ENCODE results near the gene APBA2.

GRCh38 chr15:28998511-28998910, 112.7 kb downstream of the APBA2 start:
- TF ChIP-seq CTCF (tag by site-specific recombination; IDR thresholded peaks at IDR 0.05) (no peak), ZNF426 (tag by site-specific recombination; IDR thresholded peaks at IDR 0.05) (no peak), ZNF394 (tag by site-specific recombination; IDR thresholded peaks at IDR 0.05; ENCODE audit: borderline replicate concordance) (no peak), ZNF274 (IDR thresholded peaks at IDR 0.05; ENCODE audit: low read length) (no peak), ZNF274 (tag by site-specific recombination; IDR thresholded peaks at IDR 0.05; ENCODE audit: borderline replicate concordance) (no peak), SCRT1 (tag by site-specific recombination; IDR thresholded peaks at IDR 0.05; ENCODE audit: borderline replicate concordance) (no peak), ZNF791 (tag by site-specific recombination; IDR thresholded peaks at IDR 0.05) (no peak), PBX3 (CRISPR knock-in tag; IDR thresholded peaks at IDR 0.05) (no peak), TCF7L2 (IDR thresholded peaks at IDR 0.05; ENCODE audit: borderline replicate concordance, low read depth, low read length) (no peak), ZBTB8A (tag by site-specific recombination; IDR thresholded peaks at IDR 0.05) (no peak), KLF16 (tag by site-specific recombination; IDR thresholded peaks at IDR 0.05) (no peak), SETDB1 (IDR thresholded peaks at IDR 0.05; ENCODE audit: insufficient read length, low read length) (no peak), GLIS2 (tag by site-specific recombination; IDR thresholded peaks at IDR 0.05) (no peak), ZNF214 (tag by site-specific recombination; IDR thresholded peaks at IDR 0.05; ENCODE audit: borderline replicate concordance) (no peak)
